NB4 (cell line): Measurements from ENCODE around the gene KRTAP9-1.

Experiments
- CTCF ChIP-seq: IDR thresholded peaks from one replicate; pipeline ENCODE4 v1.5.1; 2012; ENCODE audit warnings: low read depth, low read length
- POLR2A ChIP-seq: IDR thresholded peaks from 2 replicates; pipeline ENCODE4 v1.6.1; 2011; ENCODE audit warnings: mild to moderate bottlenecking; ENCODE audit not compliant: insufficient read length; ENCODE audit errors: extremely low read depth

DNA sequence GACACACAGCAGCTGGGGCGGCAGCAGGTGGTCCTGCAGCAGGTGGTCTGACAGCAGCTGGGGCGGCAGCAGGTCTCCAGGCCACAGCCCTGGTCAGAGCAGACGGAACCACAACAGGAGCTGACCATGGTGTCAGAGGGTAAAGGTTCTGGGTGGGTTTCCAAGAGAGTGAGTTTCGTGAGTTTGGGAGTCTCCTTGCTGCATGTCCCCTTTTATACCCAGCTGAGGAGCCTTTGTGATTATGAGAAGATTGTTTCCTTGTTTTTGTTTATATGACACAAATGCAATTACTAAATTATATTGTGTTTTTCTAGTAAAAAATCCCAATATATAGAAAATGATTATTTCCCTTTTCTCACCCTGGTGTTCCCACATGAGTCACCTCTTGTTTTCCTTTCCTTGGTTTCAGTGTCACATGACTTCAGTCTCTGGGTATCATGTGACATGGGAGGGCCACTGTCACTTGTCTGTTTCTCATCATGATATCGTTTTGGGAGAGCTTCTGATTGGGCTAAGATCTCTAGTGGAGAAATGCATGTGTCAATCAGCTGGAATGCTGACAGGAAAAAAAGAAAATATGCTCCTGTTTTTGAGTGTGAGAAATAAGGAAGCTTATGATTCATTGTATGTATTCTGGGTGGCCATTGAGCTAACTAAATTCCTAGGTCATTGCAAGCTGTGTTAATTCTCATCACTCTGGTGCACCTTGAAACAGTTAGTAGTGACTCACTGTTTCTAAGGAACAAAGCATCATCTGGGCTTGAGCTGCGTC is 49.1 kb upstream of the KRTAP9-1 start, which contains the start of gene KRTAP4-6:
- TF ChIP-seq CTCF (no peak), POLR2A (no peak)
